ENCODE measurements around the gene PTPN5.

DNA sequence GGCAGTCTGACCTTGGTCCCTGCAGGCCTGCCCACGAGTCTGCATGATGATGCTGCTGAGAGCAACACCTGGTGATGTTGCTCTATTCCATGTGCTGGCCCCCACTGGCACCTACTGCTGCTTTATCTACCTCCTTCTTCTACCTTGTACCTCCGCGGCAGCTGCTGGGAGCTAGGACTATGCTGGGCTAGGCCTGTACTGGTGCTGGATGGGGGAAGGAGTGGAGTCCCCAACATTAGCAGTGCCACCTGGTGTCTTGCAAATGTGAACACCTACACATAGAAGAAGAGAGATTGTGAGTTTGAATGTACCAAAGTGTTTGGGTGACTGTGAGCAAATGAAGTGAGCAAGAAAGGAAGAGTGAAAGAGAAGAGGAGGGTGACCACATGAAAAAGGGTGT is 30.5 kb downstream of the PTPN5 start:
- TF ChIP-seq, protein P1, sequence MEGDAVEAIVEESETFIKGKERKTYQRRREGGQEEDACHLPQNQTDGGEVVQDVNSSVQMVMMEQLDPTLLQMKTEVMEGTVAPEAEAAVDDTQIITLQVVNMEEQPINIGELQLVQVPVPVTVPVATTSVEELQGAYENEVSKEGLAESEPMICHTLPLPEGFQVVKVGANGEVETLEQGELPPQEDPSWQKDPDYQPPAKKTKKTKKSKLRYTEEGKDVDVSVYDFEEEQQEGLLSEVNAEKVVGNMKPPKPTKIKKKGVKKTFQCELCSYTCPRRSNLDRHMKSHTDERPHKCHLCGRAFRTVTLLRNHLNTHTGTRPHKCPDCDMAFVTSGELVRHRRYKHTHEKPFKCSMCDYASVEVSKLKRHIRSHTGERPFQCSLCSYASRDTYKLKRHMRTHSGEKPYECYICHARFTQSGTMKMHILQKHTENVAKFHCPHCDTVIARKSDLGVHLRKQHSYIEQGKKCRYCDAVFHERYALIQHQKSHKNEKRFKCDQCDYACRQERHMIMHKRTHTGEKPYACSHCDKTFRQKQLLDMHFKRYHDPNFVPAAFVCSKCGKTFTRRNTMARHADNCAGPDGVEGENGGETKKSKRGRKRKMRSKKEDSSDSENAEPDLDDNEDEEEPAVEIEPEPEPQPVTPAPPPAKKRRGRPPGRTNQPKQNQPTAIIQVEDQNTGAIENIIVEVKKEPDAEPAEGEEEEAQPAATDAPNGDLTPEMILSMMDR (IDR thresholded peaks at IDR 0.05) = no peak
- TF ChIP-seq POLR2A (IDR thresholded peaks at IDR 0.05) (no peak), EP300 (IDR thresholded peaks at IDR 0.05) (no peak), POLR2AphosphoS5 (IDR thresholded peaks at IDR 0.05) (no peak)
